Uterus (tissue), 2 donors: ENCODE results near the gene CDC42SE1.
A peak's percentile ranks its signal among the peaks of the same experiment; 100 is the strongest.

Experiments
- POLR2A ChIP-seq, 2 donors: fragments of 450-650 bp; IDR thresholded peaks; one replicate each; pipeline ENCODE4 v1.6.1; 2016; ENCODE audit warnings: antibody characterized with exemption in 2 of 2, mild to moderate bottlenecking in 1 of 2, moderate library complexity in 1 of 2
- TF ChIP-seq, protein P1 (sequence below), 4 experiments: fragments of 200-600 bp in 2 of 4; fragments of 450-650 bp in 2 of 4; sonication (generic) in 2 of 4; IDR thresholded peaks; one replicate each; pipeline ENCODE4 v1.5.1; 2016 to 2019; ENCODE audit warnings: antibody characterized with exemption in 4 of 4, mild to moderate bottlenecking in 2 of 4, moderate library complexity in 1 of 4

DNA sequence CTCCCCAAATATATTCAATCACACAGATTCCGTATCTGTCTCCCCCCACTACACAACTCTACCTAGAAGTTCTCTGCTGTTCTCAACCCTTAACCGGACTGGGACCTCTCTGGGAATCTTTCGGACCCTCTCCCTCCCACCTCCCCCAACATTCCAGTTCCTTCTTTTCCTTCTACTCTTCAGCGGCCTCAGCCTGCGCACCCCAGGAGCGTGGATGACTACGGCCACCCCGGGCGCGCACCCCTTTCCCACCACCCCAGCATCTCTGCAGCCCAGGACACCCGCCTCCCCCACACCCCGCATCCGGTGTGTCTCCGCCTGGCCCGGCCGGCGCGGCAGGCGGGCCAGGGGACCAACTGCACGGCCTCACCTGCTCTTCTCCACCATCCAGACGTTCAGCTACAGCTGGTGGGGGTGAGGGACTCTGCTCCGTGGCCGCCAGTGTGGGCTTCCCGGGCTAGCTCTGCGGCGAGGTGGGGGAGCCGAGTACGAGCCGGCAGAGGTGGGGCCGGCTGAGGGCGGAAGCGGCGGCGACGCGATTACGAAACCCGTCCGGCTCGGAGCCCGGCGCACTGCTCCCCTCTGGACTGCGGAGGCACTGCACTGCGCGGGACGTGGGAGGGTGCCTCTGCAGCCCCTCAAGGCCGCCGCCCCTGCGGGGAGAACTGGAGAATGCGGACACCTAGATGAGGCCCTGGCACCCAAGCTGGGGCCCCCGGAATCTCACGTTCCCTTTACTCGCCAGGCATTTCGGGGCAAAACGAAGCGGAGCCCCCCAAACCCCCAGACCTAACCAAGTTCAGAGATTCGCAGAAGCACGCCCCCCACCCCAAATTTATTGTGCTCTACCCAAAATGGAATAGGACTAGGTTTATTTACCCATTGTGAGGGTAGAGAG, at the start of gene CDC42SE1:
- peak; percentile 67 to 94 for TF ChIP-seq POLR2A (IDR thresholded peaks at IDR 0.05)
- TF ChIP-seq, protein P1, sequence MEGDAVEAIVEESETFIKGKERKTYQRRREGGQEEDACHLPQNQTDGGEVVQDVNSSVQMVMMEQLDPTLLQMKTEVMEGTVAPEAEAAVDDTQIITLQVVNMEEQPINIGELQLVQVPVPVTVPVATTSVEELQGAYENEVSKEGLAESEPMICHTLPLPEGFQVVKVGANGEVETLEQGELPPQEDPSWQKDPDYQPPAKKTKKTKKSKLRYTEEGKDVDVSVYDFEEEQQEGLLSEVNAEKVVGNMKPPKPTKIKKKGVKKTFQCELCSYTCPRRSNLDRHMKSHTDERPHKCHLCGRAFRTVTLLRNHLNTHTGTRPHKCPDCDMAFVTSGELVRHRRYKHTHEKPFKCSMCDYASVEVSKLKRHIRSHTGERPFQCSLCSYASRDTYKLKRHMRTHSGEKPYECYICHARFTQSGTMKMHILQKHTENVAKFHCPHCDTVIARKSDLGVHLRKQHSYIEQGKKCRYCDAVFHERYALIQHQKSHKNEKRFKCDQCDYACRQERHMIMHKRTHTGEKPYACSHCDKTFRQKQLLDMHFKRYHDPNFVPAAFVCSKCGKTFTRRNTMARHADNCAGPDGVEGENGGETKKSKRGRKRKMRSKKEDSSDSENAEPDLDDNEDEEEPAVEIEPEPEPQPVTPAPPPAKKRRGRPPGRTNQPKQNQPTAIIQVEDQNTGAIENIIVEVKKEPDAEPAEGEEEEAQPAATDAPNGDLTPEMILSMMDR (IDR thresholded peaks at IDR 0.05): peak; percentile 53 to 95 (median 84)
